22Rv1 (cell line): ENCODE results near the gene FAM20A.

Experiments
- H3K27ac ChIP-seq: fragments of 450-650 bp; 2 replicates; pipeline ENCODE4 v1.5.1; 2017
- ZFX ChIP-seq: fragments of 450-650 bp; IDR thresholded peaks from 2 replicates; pipeline ENCODE4 v1.6.1; 2017; ENCODE audit warnings: antibody characterized with exemption, borderline replicate concordance
- TF ChIP-seq, protein P1 (sequence below): fragments of 450-650 bp; IDR thresholded peaks from 2 replicates; pipeline ENCODE4 v1.5.1; 2017; ENCODE audit warnings: mild to moderate bottlenecking

The FAM20A gene

DNA sequence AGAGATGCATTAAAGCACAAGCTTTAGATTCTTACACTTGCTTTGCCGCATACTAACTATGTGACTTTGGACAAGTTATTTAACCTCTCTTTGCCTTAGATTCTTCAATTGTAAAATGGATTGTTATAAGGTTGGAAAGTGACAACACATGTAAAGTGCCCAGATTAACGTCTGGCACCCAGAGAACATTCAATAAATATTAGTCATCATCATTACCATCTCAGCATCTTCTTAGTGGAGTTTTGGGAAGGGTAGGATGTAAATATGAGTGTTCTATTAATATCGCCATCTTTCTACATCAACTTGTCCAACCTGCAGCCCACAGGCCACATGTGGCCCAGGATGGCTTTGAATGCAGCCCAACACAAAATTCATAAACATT, 27.4 kb upstream of the FAM20A start:
- TF ChIP-seq, protein P1, sequence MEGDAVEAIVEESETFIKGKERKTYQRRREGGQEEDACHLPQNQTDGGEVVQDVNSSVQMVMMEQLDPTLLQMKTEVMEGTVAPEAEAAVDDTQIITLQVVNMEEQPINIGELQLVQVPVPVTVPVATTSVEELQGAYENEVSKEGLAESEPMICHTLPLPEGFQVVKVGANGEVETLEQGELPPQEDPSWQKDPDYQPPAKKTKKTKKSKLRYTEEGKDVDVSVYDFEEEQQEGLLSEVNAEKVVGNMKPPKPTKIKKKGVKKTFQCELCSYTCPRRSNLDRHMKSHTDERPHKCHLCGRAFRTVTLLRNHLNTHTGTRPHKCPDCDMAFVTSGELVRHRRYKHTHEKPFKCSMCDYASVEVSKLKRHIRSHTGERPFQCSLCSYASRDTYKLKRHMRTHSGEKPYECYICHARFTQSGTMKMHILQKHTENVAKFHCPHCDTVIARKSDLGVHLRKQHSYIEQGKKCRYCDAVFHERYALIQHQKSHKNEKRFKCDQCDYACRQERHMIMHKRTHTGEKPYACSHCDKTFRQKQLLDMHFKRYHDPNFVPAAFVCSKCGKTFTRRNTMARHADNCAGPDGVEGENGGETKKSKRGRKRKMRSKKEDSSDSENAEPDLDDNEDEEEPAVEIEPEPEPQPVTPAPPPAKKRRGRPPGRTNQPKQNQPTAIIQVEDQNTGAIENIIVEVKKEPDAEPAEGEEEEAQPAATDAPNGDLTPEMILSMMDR: no peak
- no peak for TF ChIP-seq ZFX
- no peak overlapping the region for H3K27ac ChIP-seq

DNA sequence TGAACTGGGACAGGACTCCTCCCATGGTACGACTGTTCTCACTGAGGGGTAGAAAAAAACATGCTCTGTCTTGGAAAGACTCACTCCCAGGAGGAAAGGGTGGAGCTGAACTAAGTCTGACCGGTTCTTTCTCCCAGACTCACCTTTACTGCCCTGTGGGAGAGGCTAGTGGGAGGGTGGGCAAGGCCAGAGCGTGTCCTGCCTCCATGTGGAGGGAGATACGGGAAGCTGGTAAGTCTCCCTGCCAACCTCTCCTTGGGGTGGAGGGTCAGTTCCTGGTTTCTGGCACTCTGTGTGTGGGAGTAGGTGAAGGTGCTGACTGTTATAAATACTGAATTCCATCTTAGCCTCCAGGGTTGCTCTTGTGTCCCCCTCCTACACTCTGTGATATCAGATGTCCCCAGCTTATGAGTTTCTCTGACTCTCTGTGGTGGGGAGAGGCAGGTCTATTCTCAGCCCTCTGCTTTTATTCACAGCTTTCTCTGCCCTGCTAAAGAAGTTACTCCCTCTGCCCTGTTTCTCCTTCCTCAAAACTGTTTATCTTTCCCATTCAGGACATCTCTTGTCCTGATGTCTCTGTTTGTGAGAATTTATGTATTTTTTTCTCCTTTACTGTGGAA, 26.9 kb upstream of the FAM20A start:
- no peak for TF ChIP-seq ZFX
- TF ChIP-seq, protein P1: no peak
- no peak overlapping the region for H3K27ac ChIP-seq

- TF ChIP-seq ZFX: no peak
- TF ChIP-seq, protein P1: no peak
- H3K27ac ChIP-seq: no peak overlapping the region
These were observed 23.2 kb upstream of the FAM20A start for GRCh38 chr17:68624381-68624780.

DNA sequence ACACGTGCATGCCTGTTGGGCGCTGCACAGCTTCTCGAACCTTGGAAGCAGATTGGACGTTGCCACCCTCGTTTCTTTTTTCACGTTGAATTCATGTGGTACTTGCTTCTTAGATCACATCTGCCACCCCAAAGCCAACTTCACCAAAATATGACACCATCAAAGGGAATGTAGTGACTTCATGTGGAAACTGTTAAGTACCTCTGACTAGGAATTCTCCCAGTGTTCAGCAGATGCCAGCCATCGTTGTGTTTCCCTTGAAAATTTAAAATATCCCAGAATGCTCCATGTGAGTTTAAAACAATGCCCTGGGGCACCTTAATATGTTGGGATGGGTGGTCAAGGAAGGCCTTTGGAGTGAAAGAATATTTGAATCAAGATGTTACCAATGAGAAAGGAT, 22.6 kb upstream of the FAM20A start:
- TF ChIP-seq, protein P1: no peak
- no peak for TF ChIP-seq ZFX
- H3K27ac ChIP-seq: no peak overlapping the region

DNA sequence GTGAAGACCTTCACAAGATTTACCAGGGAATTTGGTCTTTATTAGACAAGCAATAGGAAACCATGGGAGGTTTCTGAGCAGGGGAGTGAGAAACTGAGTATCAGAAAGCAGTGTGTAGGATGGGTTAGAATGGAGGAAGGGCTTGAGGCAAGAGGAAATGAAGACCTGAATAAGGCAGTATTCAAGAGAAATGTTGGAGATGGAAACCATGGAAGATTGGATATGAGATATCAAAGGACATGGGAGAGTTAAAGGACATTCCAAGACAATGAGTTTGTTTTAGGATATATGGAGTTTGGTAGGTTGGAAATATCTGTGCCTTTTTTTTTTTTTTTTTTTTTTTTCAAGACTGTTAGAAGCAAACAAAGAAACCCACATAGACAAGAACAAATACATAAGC, 21.3 kb upstream of the FAM20A start:
- H3K27ac ChIP-seq: no peak overlapping the region
- TF ChIP-seq ZFX: no peak
- TF ChIP-seq, protein P1: no peak

- TF ChIP-seq, protein P1: no peak
- TF ChIP-seq ZFX: no peak
- H3K27ac ChIP-seq: no peak overlapping the region
These were observed 19.9 kb upstream of the FAM20A start for GRCh38 chr17:68621065-68621464.

GRCh38 chr17:68616334-68616733, 15.2 kb upstream of the FAM20A start:
- TF ChIP-seq, protein P1: no peak
- no peak for TF ChIP-seq ZFX
- no peak overlapping the region for H3K27ac ChIP-seq
